K562 (cell line): Measurements from ENCODE around the gene NDUFB8. TPM values are rescaled to one million over a fixed set of nuclear protein-coding genes. Genes with fewer than 3 reads are reported as not detected.
A peak's percentile ranks its signal among the peaks of the same experiment; 100 is the strongest.

Experiments
- FOXK2 ChIP-seq, 2 experiments: fragments of 450-650 bp; IDR thresholded peaks in 1 of 2; conservative IDR thresholded peaks in 1 of 2; 2 replicates each; pipeline ENCODE4 v1.6.1; 2016; ENCODE audit warnings: low read depth in 2 of 2, mild to moderate bottlenecking in 1 of 2
- MBD2 ChIP-seq: sonication (generic); IDR thresholded peaks from 2 replicates; pipeline ENCODE4 v1.6.1; 2016; ENCODE audit warnings: low read depth, borderline replicate concordance
- MGA ChIP-seq: fragments of 450-650 bp; IDR thresholded peaks from 2 replicates; pipeline ENCODE4 v1.6.1; 2016; ENCODE audit warnings: mild to moderate bottlenecking, moderate library complexity
- NBN ChIP-seq: fragments of 450-650 bp; IDR thresholded peaks from 2 replicates; pipeline ENCODE4 v1.6.1; 2016; ENCODE audit warnings: low read depth, mild to moderate bottlenecking
- PHF8 ChIP-seq: fragments of 200-600 bp; sonication (generic); IDR thresholded peaks from 2 replicates; pipeline ENCODE4 v1.6.1; 2012; ENCODE audit warnings: mixed run types, mild to moderate bottlenecking, inconsistent platforms, low read length, moderate library complexity, borderline replicate concordance
- RBM25 ChIP-seq: fragments of 200-400 bp; formaldehyde crosslinking; IDR thresholded peaks from 2 replicates; pipeline ENCODE4 v1.6.1; 2018; ENCODE audit warnings: low read length, low read depth, moderate library complexity; ENCODE audit not compliant: severe bottlenecking
- TBL1XR1 ChIP-seq, 2 experiments: IDR thresholded peaks; 2 replicates each; pipeline ENCODE4 v1.6.1; 2012; ENCODE audit warnings: improper control_type of control experiment in 2 of 2, low read length in 2 of 2, mild to moderate bottlenecking in 1 of 2
- ZBTB2 ChIP-seq: fragments of 450-650 bp; IDR thresholded peaks from 2 replicates; pipeline ENCODE4 v1.6.1; 2016; ENCODE audit warnings: antibody characterized with exemption
- ZNF24 ChIP-seq: fragments of 450-650 bp; IDR thresholded peaks from 2 replicates; pipeline ENCODE4 v1.6.1; 2016
- polyA plus RNA-seq, 8 experiments: library from polyadenylated mRNA; depleted of rRNA in 4 of 8; stranded (reverse) in 5 of 8; unstranded in 3 of 8; fragments of >200 nt; fragmentation: Nextera tagmentation in 2 of 8; fragmentation: Illumina TruSeq in 1 of 8; extraction: Ambion mirVana in 2 of 8; extraction: Trizol in 1 of 8; gene quantifications; 2 replicates each; pipeline versions ENCODE4 v1.2.1 to v1.2.3, GENCODE V29; 2011 to 2014; ENCODE audit warnings: inconsistent platforms in 1 of 8, missing spikeins in 1 of 8
- total RNA-seq, 7 experiments: library from RNA; depleted of rRNA in 6 of 7; stranded (reverse); fragments of >200 nt in 6 of 7; fragmentation: Illumina TruSeq in 2 of 7; extraction: Trizol in 2 of 7; gene quantifications; 2 replicates each; pipeline versions ENCODE4 v1.2.1 to v1.2.3, GENCODE V29; 2011 to 2021; ENCODE audit warnings: low replicate concordance in 1 of 7
- TF ChIP-seq, protein P1 (sequence below), 2 experiments: IDR thresholded peaks; 2 replicates each; pipeline ENCODE4 v1.6.1; 2012; ENCODE audit warnings: improper control_type of control experiment in 2 of 2, low read depth in 2 of 2, low read length in 2 of 2, borderline replicate concordance in 1 of 2

Gene NDUFB8
- total and polyA plus RNA-seq, 9 of the 15 experiments (the other 6 are each of a cell fraction or from before 2014, with no cell fraction given), result 131 to 360 (median 199) TPM

GRCh38 chr10:100529475-100530298, at the start of gene NDUFB8 (continued):
- TF ChIP-seq MGA (peak; percentile 11; the same call in 1 of the 2 replicates), ZNF24 (0 out of 2 replicates have a peak, but pooled peaks have one; percentile 32), RBM25 (no peak), MBD2 (0 out of 2 replicates have a peak, but pooled peaks have one; percentile 47), FOXK2 (conservative IDR thresholded peaks at IDR 0.05 in 1 of 2, IDR thresholded peaks at IDR 0.05 in 1 of 2; ENCODE audit: low read depth in 2 of 2) (0 out of 4 replicates have a peak, but pooled peaks of 1 of the 2 experiments have one; percentile 33), NBN (peak; percentile 2; the same call in 1 of the 2 replicates), ZBTB2 (0 out of 2 replicates have a peak, but pooled peaks have one; percentile 30), TBL1XR1 (IDR thresholded peaks at IDR 0.05; ENCODE audit: low read length in 2 of 2) (no peak), PHF8 (peak; percentile 81; the same call in 1 of the 2 replicates)
- TF ChIP-seq, protein P1, sequence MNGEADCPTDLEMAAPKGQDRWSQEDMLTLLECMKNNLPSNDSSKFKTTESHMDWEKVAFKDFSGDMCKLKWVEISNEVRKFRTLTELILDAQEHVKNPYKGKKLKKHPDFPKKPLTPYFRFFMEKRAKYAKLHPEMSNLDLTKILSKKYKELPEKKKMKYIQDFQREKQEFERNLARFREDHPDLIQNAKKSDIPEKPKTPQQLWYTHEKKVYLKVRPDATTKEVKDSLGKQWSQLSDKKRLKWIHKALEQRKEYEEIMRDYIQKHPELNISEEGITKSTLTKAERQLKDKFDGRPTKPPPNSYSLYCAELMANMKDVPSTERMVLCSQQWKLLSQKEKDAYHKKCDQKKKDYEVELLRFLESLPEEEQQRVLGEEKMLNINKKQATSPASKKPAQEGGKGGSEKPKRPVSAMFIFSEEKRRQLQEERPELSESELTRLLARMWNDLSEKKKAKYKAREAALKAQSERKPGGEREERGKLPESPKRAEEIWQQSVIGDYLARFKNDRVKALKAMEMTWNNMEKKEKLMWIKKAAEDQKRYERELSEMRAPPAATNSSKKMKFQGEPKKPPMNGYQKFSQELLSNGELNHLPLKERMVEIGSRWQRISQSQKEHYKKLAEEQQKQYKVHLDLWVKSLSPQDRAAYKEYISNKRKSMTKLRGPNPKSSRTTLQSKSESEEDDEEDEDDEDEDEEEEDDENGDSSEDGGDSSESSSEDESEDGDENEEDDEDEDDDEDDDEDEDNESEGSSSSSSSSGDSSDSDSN (IDR thresholded peaks at IDR 0.05; ENCODE audit: borderline replicate concordance in 1 of 2, low read depth in 2 of 2, low read length in 2 of 2), result no peak
